K562 (cell line): Measurements from ENCODE around the gene ZNF669. TPM values are rescaled to one million over a fixed set of nuclear protein-coding genes. Genes with fewer than 3 reads are reported as not detected.
"Not testable (repeated sequence)": the region's sequence is repeated elsewhere in the genome, so short reads cannot be mapped to it uniquely, and the experiment has no call there.

ENCODE experiments used
- ATAC-seq: fragments of 200-7000 bp; cut with Tn5 transposase; 3 replicates; pipeline ENCODE4 v1.9.1; 2020; ENCODE audit warnings: moderate library complexity
- BruUV-seq: library from RNA; stranded (reverse); fragments of 400-500 nt; replicated peaks from 2 replicates; lab custom pipeline; 2021; lab: Mats Ljungman, UMichigan
- CTCF ChIA-PET: fragments of 300-600 bp; formaldehyde crosslinking; extraction: SDS; loops from one replicate; lab custom pipeline; 2021; ENCODE audit warnings: low intra/inter-chr PET ratio; lab: Yijun Ruan, JAX
- POLR2A ChIA-PET: fragments of 300-600, 350-650 bp; sonication (Branson Sonifier 250); formaldehyde crosslinking; extraction: SDS; loops from one replicate; lab custom pipeline; 2021; ENCODE audit warnings: antibody characterized with exemption, inconsistent platforms; lab: Yijun Ruan, JAX
- DNase-seq, 4 experiments: peaks; one replicate each; pipeline versions ENCODE4 v3.0.0 to v3.0.0-alpha.2; 2011 to 2018; ENCODE audit warnings: low spot score in 3 of 4, mixed read lengths in 3 of 4; ENCODE audit errors: extremely low read depth in 1 of 4
- FAIRE-seq: peaks from 2 replicates; lab custom pipeline; 2011; peaks lifted over from hg19 to GRCh38; lab: Jason Lieb, UNC
- H2AFZ ChIP-seq: 2 replicates; pipeline ENCODE4 v1.6.0; 2011; ENCODE audit warnings: low read depth, low read length, control low read depth, inconsistent platforms
- H3K27ac ChIP-seq: fragments of 200-600 bp; 3 replicates; pipeline ENCODE4 v1.8.0; 2011; ENCODE audit warnings: low read depth, mild to moderate bottlenecking, control low read depth, inconsistent platforms, low read length, moderate library complexity, mixed read lengths; ENCODE audit errors: extremely low read depth
- H3K27me3 ChIP-seq, 2 experiments: fragments of 300-600 bp in 1 of 2; 2 replicates in 1 of 2; 3 replicates in 1 of 2; pipeline versions ENCODE4 v1.6.0 to v1.8.0; 2011; ENCODE audit warnings: inconsistent platforms in 2 of 2, low read length in 2 of 2, mild to moderate bottlenecking in 1 of 2, mixed read lengths in 1 of 2, moderate library complexity in 1 of 2; ENCODE audit not compliant: control insufficient read depth in 2 of 2, insufficient read depth in 2 of 2
- H3K36me3 ChIP-seq: fragments of 300-600 bp; 3 replicates; pipeline ENCODE4 v1.8.0; 2011; ENCODE audit warnings: mild to moderate bottlenecking, low read length, inconsistent platforms; ENCODE audit not compliant: control insufficient read depth, insufficient read depth
- H3K4me1 ChIP-seq, 2 experiments: fragments of 200-600 bp in 1 of 2; replicated peaks in 1 of 2; 2 replicates in 1 of 2; 3 replicates in 1 of 2; pipeline versions ENCODE4 v1.5.1 to v1.8.0; 2011; ENCODE audit warnings: inconsistent platforms in 2 of 2, low read length in 2 of 2, mild to moderate bottlenecking in 1 of 2, mixed read lengths in 1 of 2, moderate library complexity in 1 of 2; ENCODE audit not compliant: control insufficient read depth in 2 of 2, insufficient read depth in 2 of 2
- H3K4me2 ChIP-seq: 2 replicates; pipeline ENCODE4 v1.6.1; 2011; ENCODE audit warnings: low read length, control low read depth, inconsistent platforms, mixed read lengths; ENCODE audit not compliant: insufficient read depth
- H3K4me3 ChIP-seq: fragments of 200-600 bp; sonication (generic), shearing (Covaris generic); 2 replicates; pipeline ENCODE4 v1.5.1; 2016; ENCODE audit warnings: control low read depth, inconsistent platforms
- H3K79me2 ChIP-seq: fragments of 200-600 bp; 3 replicates; pipeline ENCODE4 v1.8.0; 2011; ENCODE audit warnings: low read length, inconsistent platforms; ENCODE audit not compliant: control insufficient read depth, insufficient read depth
- H3K9ac ChIP-seq, 2 experiments: 2 replicates each; pipeline versions ENCODE4 v1.6.0 to v1.6.1; 2011; ENCODE audit warnings: low read depth in 2 of 2, low read length in 2 of 2, control low read depth in 1 of 2, inconsistent platforms in 1 of 2, mild to moderate bottlenecking in 1 of 2, mixed read lengths in 1 of 2; ENCODE audit not compliant: insufficient read depth in 1 of 2
- H3K9me1 ChIP-seq: one replicate; pipeline ENCODE4 v1.6.0; 2011; ENCODE audit warnings: inconsistent platforms, mild to moderate bottlenecking, low read length, moderate library complexity; ENCODE audit not compliant: control insufficient read depth, insufficient read depth
- H3K9me3 ChIP-seq: replicated peaks from 2 replicates; pipeline ENCODE4 v1.5.1; 2011; ENCODE audit warnings: low read depth, low read length, inconsistent platforms; ENCODE audit not compliant: control insufficient read depth, insufficient read depth
- H4K20me1 ChIP-seq: replicated peaks from 2 replicates; pipeline ENCODE4 v1.6.1; 2011; ENCODE audit warnings: low read length, inconsistent platforms, mixed read lengths; ENCODE audit not compliant: control insufficient read depth, insufficient read depth
- ARID1B ChIP-seq: fragments of 450-650 bp; IDR thresholded peaks from 2 replicates; pipeline ENCODE4 v1.6.1; 2016; ENCODE audit warnings: antibody characterized with exemption, mild to moderate bottlenecking, inconsistent platforms
- PYGO2 ChIP-seq: fragments of 450-650 bp; IDR thresholded peaks from 2 replicates; pipeline ENCODE4 v1.6.1; 2016; ENCODE audit warnings: mild to moderate bottlenecking, missing genetic modification characterization, moderate library complexity, missing compliant biosample characterization
- SMARCE1 ChIP-seq: fragments of 450-650 bp; IDR thresholded peaks from 2 replicates; pipeline ENCODE4 v1.7.1; 2016; ENCODE audit warnings: mild to moderate bottlenecking
- WGBS: fragments of 100-300 bp; shearing (Covaris generic); methylation state at CpG from one replicate; pipeline ENCODE4 v1.1.6; 2016; ENCODE audit warnings: low coverage, mixed read lengths; ENCODE audit not compliant: insufficient coverage; ENCODE audit errors: missing lambda C conversion rate; 5-methylcytosine and 5-hydroxymethylcytosine counted together
- in situ Hi-C: fragments of 300-500 bp; cut with MboI; formaldehyde crosslinking; loops from 4 replicates; pipeline ENCODE4 v1.15.0; 2018; ENCODE audit warnings: inconsistent platforms, mixed read lengths
- intact Hi-C: fragments of 100-400 bp; cut with micrococcal nuclease; formaldehyde crosslinking; loops from 2 replicates; pipeline ENCODE4 v1.14.2; 2022
- polyA plus RNA-seq, 8 experiments: library from polyadenylated mRNA; depleted of rRNA in 4 of 8; stranded (reverse) in 5 of 8; unstranded in 3 of 8; fragments of >200 nt; fragmentation: Nextera tagmentation in 2 of 8; fragmentation: Illumina TruSeq in 1 of 8; extraction: Ambion mirVana in 2 of 8; extraction: Trizol in 1 of 8; gene quantifications; 2 replicates each; pipeline versions ENCODE4 v1.2.1 to v1.2.3, GENCODE V29; 2011 to 2014; ENCODE audit warnings: inconsistent platforms in 1 of 8, missing spikeins in 1 of 8
- total RNA-seq, 7 experiments: library from RNA; depleted of rRNA in 6 of 7; stranded (reverse); fragments of >200 nt in 6 of 7; fragmentation: Illumina TruSeq in 2 of 7; extraction: Trizol in 2 of 7; gene quantifications; 2 replicates each; pipeline versions ENCODE4 v1.2.1 to v1.2.3, GENCODE V29; 2011 to 2021; ENCODE audit warnings: low replicate concordance in 1 of 7

ZNF669 gene
- total and polyA plus RNA-seq, 9 of the 15 experiments (the other 6 are each of a cell fraction or from before 2014, with no cell fraction given): 5.3 to 18.3 (median 10.2) TPM

DNA sequence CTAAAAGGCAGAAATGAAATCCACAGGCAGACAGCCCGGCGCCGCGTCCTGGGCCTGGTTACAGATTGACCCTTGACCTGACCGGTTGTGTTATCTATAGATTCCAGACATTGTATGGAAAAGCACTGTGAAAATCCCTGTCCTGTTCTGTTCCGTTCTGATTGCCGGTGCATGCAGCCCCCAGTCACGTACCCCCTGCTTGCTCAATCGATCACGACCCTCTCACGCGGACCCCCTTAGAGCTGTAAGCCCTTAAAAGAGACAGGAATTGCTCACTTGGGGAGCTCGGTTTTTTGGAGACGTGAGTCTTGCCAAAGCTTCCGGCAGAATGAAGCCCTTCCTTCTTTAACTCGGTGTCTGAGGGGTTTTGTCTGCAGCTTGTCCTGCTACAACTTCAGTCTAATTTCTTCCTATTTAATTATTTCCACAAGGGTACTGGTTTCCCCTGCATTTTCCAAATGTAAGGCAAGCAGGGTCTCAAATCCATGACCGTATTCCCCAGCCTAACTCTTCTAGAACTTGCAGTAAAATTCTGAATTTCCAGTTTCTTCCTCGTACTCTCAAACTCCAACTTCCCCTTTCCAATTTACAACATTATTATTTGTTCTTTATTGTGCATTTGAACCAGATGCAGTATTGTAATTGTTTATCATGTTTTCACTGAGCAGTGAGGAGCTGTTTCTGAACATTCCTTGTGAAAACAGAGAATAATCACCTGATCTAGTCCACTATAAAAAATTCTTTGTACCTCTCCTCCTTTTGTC lies 23.5 kb upstream of the ZNF669 start (continued):
- TF ChIP-seq ARID1B: peak; percentile 87
- TF ChIP-seq PYGO2 (tag): 0 out of 2 replicates have a peak, but pooled peaks have one; percentile 32
- peak; percentile 61; the same call in 1 of the 2 replicates for TF ChIP-seq SMARCE1

DNA sequence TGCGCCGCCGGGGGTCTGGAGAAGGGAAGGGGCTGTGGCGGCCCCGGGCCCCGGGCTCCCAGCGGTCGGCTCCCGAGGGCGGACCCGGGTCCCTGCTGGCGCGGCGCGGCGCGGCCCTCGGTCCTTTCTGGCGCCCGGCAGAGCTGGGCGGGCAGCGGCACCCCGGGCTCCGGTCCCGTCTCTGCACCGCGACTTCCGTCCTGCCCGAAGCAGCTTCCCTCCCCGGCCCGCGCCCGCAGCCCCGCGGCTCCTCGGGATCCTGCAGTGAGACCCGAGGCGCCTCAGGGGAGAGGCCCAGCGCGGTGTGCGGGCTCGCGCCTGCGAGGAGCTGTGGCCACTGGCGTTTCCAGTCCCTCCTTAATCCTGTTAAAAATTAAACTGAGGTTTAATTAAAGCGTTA lies 22.4 kb upstream of the ZNF669 start:
- WGBS: no CpG with 5 or more reads among the region's 46 CpGs
- intact Hi-C loops: not testable (repeated sequence)

DNA sequence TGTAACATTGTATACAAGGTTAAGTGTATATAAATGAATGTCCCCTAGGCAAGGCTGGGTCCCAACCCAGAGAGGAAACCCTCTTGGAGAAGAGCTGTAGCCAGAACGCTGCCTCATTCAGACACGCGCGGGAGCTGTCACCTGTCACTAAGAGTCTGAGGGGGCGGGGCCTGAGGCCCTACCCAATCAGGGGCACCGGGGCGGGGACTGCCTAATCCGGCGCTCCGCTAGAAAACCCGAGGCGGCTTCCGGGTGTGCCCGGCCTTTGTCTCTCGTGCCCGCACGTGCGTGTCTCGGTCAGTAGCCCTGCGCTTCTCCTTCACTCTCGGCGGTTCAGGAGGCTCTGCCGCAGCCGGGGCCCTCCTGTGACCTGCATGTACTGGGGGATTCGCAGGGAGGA lies 22.0 kb upstream of the ZNF669 start:
- H3K9me1 ChIP-seq, H3K27me3 ChIP-seq, H3K4me2 ChIP-seq, H3K27ac ChIP-seq, H3K4me1 ChIP-seq, H3K79me2 ChIP-seq, POLR2A ChIA-PET, H3K36me3 ChIP-seq, H4K20me1 ChIP-seq, intact Hi-C loops, DNase-seq, BruUV-seq, H3K4me3 ChIP-seq, H3K9ac ChIP-seq, H2AFZ ChIP-seq, CTCF ChIA-PET: not testable (repeated sequence)
- in situ Hi-C loops: loop anchor here (5.0 kb wide), 1 partner anchor 46 kb away; the partner anchor contains the start of gene ZNF124
- H3K9me3 ChIP-seq: peaks cover 10% of the 10 kb centered on the region
- peak; percentile 93 for FAIRE-seq
- no CpG with 5 or more reads among the region's 25 CpGs for WGBS
- ATAC-seq: peak; percentile 98

More for the DNA sequence above, 22.4 kb upstream of the ZNF669 start:
- H3K9me3 ChIP-seq: peaks cover 10% of the 10 kb centered on the region
- ATAC-seq: peak; percentile 89
- CTCF ChIA-PET, DNase-seq, H3K4me1 ChIP-seq, POLR2A ChIA-PET, H3K79me2 ChIP-seq, BruUV-seq, H3K4me3 ChIP-seq, H2AFZ ChIP-seq, H3K9ac ChIP-seq, H3K36me3 ChIP-seq, H4K20me1 ChIP-seq, H3K4me2 ChIP-seq, H3K27me3 ChIP-seq, H3K9me1 ChIP-seq, FAIRE-seq, H3K27ac ChIP-seq: not testable (repeated sequence)
- in situ Hi-C loops: loop anchor here (5.0 kb wide), 1 partner anchor 46 kb away; the partner anchor contains the start of gene ZNF124
